Uterus (tissue), 2 donors: ENCODE measurements around the gene TSPAN9.

Experiments
- CTCF ChIP-seq, 4 experiments: fragments of 200-600 bp in 2 of 4; fragments of 450-650 bp in 2 of 4; sonication (generic) in 2 of 4; IDR thresholded peaks; one replicate each; pipeline ENCODE4 v1.5.1; 2016 to 2019; ENCODE audit warnings: antibody characterized with exemption in 4 of 4, mild to moderate bottlenecking in 2 of 4, moderate library complexity in 1 of 4
- POLR2A ChIP-seq, 2 donors: fragments of 450-650 bp; IDR thresholded peaks; one replicate each; pipeline ENCODE4 v1.6.1; 2016; ENCODE audit warnings: antibody characterized with exemption in 2 of 2, mild to moderate bottlenecking in 1 of 2, moderate library complexity in 1 of 2

GRCh38 chr12:3083921-3084347, 6.8 kb downstream of the TSPAN9 start:
- TF ChIP-seq POLR2A (IDR thresholded peaks at IDR 0.05) (no peak), CTCF (IDR thresholded peaks at IDR 0.05) (no peak)
